HL-60 (cell line): ENCODE data around the gene ARIH1.

Experiments
- CTCF ChIP-seq: IDR thresholded peaks from one replicate; pipeline ENCODE4 v1.5.1; 2011; ENCODE audit warnings: low read length, control low read depth, inconsistent platforms; ENCODE audit not compliant: insufficient read depth
- POLR2AphosphoS5 ChIP-seq: IDR thresholded peaks from 2 replicates; pipeline ENCODE4 v1.6.1; 2012; ENCODE audit warnings: low read depth
- REST ChIP-seq: IDR thresholded peaks from 2 replicates; pipeline ENCODE4 v1.6.1; 2012; ENCODE audit warnings: low read depth; ENCODE audit not compliant: insufficient replicate concordance

GRCh38 chr15:72497402-72497801, 23.3 kb downstream of the ARIH1 start:
- TF ChIP-seq CTCF, result no peak
- TF ChIP-seq REST, result no peak
- TF ChIP-seq POLR2AphosphoS5, result no peak
